CD4-positive, alpha-beta T cell treated with Interleukin-15 for 1 hour (primary cell): ENCODE results near the gene TENM3.

ENCODE experiments used
- DNase-seq: peaks from one replicate; pipeline ENCODE4 v3.0.0-alpha.2; 2020

Gene TENM3

DNA sequence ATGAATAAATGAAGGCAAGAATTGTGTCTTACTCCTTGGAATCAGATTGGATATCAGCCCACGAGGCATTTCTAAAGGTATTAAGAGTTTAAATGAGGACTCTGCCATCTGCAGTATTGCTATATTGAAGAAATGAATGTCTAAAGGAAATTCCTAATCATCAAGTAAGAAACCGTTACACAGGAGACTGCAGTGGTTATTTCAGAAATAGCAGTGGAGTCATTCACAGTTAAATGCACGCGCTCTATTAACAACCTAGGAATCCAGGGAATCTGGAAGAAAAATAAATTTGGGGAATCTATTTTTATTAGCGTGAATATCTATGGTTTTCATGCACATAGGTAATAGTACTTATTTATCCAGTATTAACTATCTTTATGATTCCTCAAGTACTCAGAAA is 334.2 kb downstream of the TENM3 start:
- DNase-seq = no peak

DNA sequence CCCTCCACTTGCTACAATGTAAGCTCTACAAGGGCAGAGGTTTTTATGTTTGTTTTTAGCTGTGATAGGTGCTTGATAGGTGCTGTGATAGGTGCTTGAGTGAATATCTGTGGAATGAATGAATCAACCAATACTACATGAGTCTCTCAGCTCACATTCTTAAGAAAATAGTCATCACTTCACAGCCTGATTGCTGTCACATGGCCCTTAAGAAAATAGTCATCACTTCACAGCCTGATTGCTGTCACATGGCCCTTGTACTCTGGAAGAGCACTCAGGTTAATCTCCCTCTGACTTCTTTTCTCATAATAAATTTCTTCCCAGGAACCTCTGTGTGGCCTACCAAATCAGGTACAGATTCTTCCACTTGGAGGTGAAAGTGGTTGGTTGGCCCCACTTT is 335.2 kb downstream of the TENM3 start:
- DNase-seq = no peak

DNA sequence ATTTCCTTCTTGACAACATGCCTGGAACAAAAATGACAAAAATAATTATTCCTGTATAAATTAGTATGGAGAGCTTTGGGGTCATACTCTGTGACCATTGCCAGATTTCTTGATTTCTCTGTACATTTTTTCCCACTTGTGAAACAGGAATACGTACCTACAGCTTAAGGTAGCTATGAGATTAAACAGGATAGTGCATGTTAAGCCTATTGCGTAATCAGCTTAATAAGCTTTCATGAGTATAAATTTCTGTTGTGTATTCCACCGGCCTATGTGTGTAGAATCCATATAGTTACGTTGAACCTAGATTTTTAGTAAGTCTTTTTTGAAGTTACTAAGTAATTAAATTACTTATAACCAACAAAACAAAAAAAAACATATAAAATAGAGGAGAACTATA is 339.0 kb downstream of the TENM3 start:
- no peak for DNase-seq

DNA sequence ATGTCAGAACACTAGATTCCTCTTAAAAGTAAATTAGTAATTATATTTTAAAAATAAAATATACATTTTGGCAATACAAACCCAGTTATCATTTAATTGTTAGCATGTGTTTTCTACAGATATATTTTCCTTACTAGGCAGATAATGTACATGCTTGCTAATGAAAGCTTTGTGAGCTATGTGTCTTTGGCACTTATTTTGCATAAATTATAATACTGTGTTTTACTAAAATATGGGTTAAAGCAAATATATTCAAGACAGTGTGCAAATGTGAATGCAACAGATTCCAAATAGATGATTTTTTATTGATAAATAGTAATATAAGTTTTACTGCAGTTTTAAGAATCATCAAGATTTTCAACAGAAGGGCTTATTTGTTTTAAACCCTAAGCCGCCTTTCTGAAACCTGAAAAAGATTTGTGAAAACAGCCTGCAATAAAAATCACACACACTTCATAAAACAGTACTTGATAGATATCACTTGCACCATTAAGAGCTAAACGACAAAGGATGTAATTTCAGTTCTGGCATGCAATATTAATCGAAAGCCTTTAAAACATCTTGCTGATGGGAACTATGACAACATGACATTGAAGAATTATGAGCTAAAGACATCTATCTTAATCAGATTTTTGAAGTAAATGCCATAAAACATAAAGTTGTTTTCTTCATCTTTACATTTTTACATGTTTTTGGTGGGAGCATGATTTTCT is 340.7 kb downstream of the TENM3 start:
- DNase-seq = no peak

DNA sequence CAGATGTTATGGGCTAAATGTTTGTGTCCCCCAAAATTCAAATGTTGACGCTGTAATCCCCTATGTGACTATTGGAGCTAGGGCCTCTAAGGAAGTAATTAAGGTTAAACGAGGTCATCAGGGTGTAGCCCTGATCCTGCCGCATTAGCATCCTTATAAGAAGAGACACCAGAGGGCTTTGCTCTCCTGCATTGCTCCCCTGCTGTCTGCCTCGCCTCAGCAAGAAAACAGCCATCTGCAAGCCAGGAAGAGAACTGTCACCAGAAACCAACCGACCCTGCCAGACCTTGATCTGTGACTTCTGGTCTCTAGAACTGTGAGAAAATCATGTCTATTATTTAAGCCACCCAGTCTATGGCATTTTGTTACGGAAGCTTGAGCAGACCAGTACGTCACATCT is 342.1 kb downstream of the TENM3 start:
- DNase-seq = no peak

DNA sequence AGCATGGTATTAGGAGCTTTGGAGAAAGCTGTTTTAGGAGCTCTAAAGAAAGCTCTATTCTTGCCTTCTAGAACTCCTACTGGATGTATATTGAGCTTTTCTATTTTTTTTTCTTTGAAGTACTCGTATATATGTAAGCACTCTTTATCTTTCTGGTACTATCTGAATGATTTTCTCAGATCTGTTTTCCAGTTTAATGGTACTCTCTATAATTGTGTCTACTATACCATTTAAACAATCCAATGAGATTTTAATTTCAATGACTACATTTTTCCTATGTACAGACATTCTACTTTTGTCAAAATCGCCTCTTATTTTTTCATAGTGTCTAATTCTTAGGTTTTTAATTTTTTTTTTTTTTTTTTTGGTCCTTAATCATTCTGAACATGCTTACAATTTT is 345.9 kb downstream of the TENM3 start:
- no peak for DNase-seq

DNA sequence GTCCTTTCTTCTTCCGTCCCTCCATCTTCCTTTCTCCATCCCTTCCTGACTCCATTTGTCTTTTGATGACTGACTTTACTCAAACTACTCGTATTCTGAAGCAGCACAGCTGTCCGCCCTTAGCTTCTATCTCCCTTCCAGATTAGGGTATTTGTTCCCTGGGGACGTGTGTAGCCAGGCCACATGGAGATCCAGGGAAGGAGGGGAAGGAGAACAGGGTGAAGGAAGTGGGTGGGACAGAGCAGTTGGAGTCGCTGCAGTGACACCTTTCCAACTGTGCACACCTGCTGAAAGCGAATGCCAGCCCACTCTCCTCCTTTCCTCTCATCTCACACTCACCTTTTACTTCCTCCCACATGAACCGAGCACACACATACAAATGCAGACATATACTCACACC is 350.2 kb downstream of the TENM3 start:
- no peak for DNase-seq

DNA sequence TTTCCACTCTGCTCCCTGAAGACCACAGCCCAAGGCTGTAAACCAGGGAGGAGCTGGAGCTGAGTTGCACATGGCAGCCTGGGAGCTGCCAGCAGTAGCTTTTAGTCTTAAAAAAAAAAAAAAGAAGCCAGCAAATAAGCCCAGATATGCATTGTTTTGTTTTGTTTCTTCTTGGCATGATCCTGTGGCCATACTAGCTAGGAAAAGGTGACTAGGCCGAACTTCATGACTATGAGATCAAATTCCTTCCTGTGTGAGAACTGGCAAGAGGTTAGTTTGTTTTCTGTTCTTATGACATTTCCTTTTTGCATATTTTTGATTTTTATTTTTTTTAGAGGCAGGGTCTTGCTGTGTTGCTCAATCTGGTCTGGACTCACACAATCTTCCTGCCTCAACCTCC is 350.7 kb downstream of the TENM3 start:
- DNase-seq = no peak

DNA sequence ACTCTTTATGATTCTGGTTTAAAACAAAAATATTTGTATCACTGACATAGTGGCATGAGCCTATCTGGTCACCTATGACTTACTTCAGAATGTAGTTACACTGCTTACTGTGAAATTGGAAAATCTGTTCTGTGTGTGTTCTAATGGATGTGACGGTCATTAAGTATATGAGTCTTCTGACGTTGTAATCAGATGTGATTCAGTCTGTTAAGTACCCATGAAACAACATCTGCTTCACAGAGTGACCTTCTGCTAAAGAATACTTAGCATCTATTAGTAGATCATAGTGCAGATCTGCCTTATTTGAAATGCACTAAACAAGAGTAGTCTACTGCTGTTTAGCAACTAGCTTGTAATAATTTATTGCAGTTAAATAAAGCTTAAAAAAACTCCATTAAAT is 356.9 kb downstream of the TENM3 start:
- no peak for DNase-seq

DNA sequence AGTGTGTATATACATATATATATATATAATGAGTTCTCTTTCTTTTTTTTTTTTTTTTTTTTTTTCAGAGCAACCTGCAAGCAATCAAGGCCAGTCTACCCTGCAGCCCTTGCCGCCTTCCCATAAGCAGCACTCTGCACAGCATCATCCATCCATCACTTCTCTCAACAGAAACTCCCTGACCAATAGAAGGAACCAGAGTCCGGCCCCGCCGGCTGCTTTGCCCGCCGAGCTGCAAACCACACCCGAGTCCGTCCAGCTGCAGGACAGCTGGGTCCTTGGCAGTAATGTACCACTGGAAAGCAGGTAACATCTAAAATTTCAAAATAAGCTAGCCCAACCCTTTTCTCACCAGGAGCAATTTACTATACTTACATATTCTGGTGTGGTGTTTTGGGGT is 357.7 kb downstream of the TENM3 start:
- no peak for DNase-seq

DNA sequence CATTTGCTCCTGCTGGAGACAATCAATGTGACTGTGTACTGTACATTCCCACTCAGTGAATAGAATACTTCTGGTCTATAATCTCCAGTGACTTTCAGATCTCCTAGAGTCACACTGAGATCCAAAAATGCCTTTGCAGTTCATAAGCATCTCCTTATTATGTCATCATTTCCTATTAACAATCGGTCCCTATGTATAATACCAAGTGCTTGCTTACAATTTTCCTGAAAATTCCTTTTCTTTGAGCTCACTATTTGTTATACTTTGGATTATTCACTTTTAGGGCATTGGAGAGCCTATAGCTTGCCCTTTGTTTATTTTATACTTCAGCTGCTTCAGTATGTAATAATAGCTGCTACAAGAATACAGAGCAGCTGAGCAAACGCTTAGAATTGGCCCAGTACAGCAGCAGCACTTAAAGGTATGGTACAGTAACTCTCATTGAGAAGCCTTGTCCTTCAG is 361.0 kb downstream of the TENM3 start:
- DNase-seq = no peak

DNA sequence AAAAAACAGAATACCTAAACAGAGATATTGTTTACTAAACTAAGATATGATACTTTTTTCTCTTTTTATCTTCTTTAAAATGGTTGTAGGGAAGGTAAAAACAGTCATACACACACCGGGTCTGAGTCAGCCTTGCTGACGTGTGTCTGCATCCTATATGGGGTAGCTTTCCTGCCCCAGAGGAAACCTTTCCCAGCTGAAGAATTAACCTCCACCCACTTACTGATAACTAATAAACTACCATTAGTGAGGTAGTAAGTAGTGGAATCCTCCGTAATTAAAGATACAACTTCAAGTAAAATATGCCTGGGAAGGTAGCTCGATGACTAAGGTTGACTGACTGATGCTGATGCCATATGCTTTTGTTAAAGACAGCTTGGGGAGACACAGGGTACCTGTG is 361.8 kb downstream of the TENM3 start:
- no peak for DNase-seq

DNA sequence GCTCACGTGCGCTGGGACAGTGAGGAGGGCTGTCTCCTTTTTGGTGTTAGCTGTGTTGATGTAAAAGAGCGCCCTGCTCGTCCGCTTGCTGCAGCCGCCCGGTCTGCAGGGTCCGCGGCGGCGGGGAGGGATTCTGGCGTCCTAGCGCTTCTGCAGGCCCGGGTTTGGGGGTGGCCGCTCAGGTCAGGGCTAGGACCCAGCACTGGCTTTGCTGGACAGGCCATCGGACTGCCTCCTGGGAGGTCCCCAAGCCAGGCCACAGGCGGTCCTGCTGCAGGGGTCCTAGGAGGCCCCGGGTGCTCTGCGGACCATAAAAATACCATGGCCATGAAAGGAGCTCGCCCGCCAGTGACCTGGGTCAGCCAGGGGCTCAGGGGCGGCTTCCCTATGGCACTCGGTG is 365.3 kb downstream of the TENM3 start:
- no peak for DNase-seq

DNA sequence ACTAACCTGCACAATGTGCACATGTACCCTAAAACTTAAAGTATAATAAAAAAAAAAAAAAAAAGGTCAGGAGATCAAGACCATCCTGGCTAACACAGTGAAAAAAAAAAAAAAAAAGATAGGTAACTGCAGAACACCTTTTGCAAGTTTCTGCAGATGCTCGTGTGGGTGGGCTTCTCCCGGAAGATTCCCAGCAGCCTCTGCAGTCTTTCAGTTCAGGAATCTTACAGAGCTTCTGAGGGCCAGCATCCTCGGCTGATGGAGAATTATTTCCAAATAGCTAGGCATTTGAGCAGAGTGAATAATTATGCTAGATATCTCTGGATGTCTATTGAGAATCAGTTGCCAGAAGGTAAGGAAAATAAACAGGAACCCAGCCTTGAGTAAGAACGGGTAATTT is 373.3 kb downstream of the TENM3 start:
- no peak for DNase-seq

DNA sequence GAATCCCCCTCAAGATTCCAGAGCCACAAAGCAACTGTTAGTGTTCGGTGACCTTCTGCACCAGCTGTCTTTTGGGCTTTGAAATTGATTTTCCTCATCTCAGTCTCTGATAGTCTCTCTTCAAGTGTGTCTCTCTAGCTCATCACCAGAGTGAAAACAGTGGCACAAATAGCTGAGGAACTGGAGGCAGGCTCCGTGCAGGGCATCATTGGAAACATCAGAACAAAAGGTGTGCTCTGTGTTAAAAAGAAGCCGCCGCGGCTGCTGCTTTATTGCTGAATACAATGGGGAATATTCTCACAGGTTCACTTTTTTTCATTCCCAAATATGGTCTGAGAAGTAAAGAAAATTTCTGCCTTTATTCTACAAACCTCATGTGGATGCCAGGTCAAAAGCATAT is 376.5 kb downstream of the TENM3 start:
- no peak for DNase-seq

DNA sequence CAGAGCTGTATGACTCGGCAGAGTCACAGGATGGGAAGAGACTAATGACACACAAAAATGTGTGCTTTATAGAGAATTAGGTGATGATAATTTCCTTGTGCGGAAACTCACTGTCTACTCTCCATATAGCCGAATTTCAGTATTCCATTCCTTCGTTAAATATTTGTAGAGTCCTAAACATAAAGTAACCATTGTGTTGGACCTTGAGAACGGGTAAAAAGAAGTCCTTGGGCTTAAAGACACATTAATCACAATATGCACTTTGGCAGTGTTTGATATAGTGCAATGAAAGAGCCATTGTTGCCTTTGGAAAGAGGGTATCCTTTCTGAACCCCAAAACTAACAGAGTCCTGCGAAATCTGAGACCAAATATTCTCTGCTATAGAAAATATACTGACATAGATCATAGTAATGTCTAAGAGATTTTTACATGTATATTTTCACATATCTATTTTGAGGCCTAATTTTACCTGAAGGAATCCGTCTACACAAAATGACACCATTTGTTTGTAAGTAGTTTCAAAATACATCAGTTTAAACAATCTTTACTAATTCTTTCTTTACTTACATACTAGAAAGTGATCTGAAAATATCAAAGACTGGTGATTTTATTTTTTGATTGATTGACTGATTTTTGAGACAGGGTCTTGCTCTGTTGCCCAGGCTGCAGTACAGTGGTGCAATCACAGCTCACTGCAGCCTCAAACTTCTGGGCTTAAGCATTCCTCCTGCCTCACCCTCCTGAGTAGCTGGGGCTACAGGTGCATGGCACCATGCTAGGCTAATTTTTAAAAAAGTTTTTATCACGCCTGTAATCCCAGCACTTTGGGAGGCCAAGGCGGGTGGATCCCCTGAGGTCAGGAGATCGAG is 377.1 kb downstream of the TENM3 start:
- no peak for DNase-seq

DNA sequence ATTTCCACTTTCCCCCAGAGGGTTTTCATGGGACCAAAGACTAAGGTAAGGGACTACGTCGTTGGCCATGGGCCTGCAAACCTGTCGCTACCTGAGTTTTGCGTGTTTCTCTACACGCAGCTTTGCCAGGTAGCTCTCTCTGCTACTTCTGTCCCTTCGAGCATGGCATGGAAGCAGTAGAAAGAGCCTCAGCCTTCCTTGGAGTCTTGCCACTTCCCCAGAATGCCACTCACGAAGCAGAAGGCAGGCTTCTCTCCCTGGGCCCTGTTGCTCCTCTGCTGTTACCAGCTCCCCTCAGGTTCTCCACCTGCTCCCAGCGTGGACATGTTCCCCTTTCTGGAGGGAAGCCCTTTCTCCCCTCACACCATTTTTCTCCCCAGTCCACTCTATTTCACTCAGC is 381.1 kb downstream of the TENM3 start:
- no peak for DNase-seq

DNA sequence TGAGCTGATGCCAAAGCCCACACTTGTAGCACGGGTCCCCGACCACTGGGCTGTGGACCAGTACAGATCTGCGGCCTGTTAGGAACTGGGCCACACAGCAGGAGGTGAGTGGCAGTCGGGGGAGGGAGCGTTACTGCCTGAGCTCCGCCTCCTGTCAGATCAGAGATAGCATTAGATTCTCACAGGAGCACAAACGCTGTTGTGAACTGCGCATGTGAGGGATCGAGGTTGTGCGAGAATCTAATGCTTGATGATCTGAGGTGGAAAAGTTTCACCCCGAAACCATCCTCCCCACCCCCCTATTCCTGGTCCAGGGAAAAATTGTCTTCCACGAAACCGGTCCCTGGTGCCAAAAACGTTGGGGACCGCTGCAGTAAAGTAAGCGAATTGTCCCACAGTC is 382.0 kb downstream of the TENM3 start:
- DNase-seq = no peak

DNA sequence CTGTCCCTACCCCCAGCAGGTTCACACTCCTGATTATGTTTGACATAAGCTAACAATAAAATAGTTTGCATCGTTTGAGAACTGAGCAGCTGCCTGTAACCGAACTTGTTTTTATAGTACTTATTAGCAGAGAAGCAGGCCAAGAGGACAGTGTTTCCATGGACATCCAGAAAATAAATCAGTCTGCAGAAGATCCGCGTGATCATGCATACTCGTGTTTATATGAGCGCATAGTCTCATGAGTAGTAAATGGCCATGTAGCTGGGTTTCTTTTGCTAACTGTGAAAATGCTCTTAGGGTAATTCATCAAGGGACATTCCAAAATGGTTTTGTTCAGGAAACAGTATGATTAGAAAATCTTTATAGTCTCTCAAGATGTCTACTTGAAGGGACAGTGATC is 384.8 kb downstream of the TENM3 start:
- DNase-seq = no peak

DNA sequence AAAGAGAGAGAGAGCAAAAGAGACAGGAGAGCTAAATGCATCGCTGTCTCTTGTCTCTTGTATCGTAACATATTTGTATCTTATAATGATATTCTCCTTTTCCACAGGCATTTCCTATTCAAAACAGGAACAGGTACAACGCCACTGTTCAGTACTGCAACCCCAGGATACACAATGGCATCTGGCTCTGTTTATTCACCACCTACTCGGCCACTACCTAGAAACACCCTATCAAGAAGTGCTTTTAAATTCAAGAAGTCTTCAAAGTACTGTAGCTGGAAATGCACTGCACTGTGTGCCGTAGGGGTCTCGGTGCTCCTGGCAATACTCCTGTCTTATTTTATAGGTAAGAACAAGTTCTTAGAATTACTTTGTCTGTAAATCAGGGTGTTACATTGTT is 385.3 kb downstream of the TENM3 start:
- DNase-seq = no peak

DNA sequence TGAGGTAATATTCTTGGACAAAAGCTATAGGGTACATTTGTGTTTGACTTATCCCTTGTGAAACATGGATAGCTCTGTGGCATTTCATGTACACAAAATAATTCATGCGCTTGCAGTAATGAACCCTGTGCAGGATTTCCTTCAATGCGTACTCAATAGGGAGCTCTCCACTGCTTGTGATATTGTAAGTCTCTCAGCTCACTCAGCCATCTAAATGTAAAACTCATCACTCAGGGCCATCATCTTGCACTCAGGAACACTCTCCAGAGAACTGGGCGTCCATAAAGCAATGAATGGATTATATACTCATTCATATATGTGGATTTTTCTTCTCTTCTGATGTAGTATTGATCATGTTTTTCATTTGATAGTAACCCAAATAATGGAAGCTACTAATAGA is 385.9 kb downstream of the TENM3 start:
- no peak for DNase-seq

DNA sequence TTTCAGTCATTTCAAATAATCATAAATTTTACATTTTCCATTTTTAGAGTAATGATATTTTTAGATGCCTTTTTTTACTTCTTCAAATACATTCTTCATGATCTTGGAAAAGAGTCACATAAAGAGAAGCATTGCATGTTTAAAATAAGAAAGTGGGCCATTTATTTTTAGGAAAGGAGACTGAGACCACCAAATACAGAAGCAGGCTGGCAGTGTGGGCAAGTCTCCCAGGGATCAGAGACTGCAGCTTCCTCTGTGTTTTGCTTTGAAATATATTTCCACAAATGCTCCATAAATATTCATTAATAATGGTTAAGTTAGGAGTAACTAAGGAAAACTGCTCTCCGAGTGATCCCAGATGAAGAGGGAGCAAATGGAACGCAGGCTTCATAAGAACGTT is 397.3 kb downstream of the TENM3 start:
- no peak for DNase-seq

DNA sequence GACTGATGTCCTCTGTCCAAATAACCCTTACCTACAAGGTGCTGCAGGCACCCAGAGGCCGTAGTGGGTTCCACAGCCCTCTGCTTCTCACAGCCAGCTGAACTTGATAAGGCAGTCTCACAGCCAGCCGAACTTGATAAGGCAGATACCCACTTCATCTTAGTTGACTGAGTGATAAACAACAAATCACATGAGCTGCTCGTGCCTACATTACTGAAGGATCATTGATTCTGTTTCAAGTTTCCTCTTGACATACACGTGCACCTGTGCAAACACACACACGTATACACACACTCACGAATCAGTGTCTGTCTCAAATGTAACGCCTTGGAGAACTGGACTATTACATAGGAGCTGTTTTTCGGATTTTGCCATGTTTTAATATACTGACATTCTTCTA is 397.7 kb downstream of the TENM3 start:
- DNase-seq = no peak

DNA sequence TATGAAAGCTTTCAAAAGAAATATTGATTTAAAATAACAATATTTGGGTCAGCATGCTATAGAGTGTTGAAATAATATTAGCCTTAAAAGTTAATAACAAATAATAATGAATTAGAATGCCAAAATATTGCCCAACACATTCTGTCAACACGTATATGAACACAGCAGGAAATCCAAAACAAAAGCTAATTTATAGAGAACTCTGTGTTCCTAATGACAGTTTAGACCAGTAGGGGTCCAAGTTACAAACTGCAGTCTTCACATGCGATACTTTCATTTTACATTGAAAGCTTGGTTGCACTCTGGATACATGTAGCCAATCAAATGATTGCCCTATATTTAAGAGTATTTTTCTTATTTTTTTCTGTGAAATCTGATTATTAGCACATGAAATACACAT is 399.6 kb downstream of the TENM3 start:
- DNase-seq = no peak
